ENCODE data around the gene NCKAP5. TPM values are rescaled to one million over a fixed set of nuclear protein-coding genes. Genes with fewer than 3 reads are reported as not detected.

The NCKAP5 gene
- total and polyA plus RNA-seq, 2 experiments from 2014 or later = 2.2 to 5.5 TPM

DNA sequence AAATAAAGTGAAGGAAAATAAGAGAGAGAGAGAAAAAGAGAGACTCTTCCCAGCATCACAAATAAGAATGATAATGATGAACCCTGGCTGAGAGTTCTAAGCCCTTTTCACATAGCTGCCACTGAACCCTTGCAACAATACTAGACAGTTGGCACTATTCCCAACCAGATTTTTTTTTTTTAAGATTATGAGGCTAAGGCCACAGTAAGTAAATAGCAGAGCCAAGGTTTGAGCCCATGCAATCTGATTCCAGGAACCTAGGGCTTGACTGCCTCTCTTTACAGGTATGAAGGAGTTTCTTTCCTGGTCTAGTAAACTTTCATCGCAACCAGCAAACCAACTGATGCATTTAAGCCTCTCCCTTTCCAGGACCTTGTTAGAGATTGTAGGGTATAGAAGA is 424.6 kb downstream of the NCKAP5 start:
- DNase-seq (ENCODE audit: low spot score) = no peak
- no peak for TF ChIP-seq EZH2phosphoT487 (IDR thresholded peaks at IDR 0.05; ENCODE audit: low read depth, severe bottlenecking, unreplicated experiment)
- TF ChIP-seq, protein P1, sequence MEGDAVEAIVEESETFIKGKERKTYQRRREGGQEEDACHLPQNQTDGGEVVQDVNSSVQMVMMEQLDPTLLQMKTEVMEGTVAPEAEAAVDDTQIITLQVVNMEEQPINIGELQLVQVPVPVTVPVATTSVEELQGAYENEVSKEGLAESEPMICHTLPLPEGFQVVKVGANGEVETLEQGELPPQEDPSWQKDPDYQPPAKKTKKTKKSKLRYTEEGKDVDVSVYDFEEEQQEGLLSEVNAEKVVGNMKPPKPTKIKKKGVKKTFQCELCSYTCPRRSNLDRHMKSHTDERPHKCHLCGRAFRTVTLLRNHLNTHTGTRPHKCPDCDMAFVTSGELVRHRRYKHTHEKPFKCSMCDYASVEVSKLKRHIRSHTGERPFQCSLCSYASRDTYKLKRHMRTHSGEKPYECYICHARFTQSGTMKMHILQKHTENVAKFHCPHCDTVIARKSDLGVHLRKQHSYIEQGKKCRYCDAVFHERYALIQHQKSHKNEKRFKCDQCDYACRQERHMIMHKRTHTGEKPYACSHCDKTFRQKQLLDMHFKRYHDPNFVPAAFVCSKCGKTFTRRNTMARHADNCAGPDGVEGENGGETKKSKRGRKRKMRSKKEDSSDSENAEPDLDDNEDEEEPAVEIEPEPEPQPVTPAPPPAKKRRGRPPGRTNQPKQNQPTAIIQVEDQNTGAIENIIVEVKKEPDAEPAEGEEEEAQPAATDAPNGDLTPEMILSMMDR (IDR thresholded peaks at IDR 0.05; ENCODE audit: poor library complexity) = no peak
- TF ChIP-seq EZH2 (IDR thresholded peaks at IDR 0.05; ENCODE audit: borderline replicate concordance) = no peak
- no peak overlapping the region for H3K4me3 ChIP-seq
- H3K9me2 ChIP-seq (replicated peaks; ENCODE audit: insufficient read depth) = no peaks in the 10 kb centered on the region
- WGBS (ENCODE audit: low lambda C conversion rate, missing lambda C conversion rate) = 95% methylated on average over 1 of the region's 1 CpG
- no peak overlapping the region for H3K4me2 ChIP-seq
- H3K36me3 ChIP-seq (replicated peaks; ENCODE audit: insufficient read depth, low read depth) = no peaks in the 10 kb centered on the region
- no peak overlapping the region for H3K27ac ChIP-seq
- no peaks in the 10 kb centered on the region for H3K79me2 ChIP-seq
- no peak overlapping the region for H2AFZ ChIP-seq
- H3K9me3 ChIP-seq (ENCODE audit: low read depth) = no peaks in the 10 kb centered on the region
- H3K4me1 ChIP-seq (ENCODE audit: insufficient read depth) = no peaks in the 10 kb centered on the region
- H3K27me3 ChIP-seq = no peaks in the 10 kb centered on the region
- no peaks in the 10 kb centered on the region for H4K20me1 ChIP-seq (ENCODE audit: insufficient read depth, poor library complexity, severe bottlenecking)

DNA sequence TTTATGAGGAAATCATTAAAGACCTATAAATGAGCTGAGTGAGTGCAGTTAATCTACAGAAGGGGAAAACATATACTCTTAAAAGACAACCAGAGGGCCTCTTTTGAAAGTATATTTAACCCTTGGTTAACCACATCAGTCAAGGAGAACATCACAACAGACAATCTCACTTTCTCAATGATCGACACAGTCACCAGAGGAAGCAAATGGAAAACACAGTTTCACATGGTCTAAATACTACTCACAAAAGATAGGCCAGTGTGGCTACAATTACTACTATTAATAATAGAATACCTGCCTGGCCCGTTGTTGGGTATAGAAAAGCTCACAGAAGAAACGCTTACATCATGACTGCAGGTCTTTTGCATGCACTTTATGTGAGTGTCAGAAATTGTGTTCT is 426.2 kb downstream of the NCKAP5 start:
- TF ChIP-seq, protein P1 (IDR thresholded peaks at IDR 0.05; ENCODE audit: poor library complexity) = no peak
- TF ChIP-seq EZH2phosphoT487 (IDR thresholded peaks at IDR 0.05; ENCODE audit: low read depth, severe bottlenecking, unreplicated experiment) (no peak), EZH2 (IDR thresholded peaks at IDR 0.05; ENCODE audit: borderline replicate concordance) (no peak)
- Histone ChIP-seq H3K36me3 (replicated peaks; ENCODE audit: insufficient read depth, low read depth) (no peaks in the 10 kb centered on the region), H3K4me3 (no peak overlapping the region), H3K27ac (no peak overlapping the region), H2AFZ (no peak overlapping the region), H3K79me2 (no peaks in the 10 kb centered on the region), H3K4me1 (ENCODE audit: insufficient read depth) (no peaks in the 10 kb centered on the region), H3K9me2 (replicated peaks; ENCODE audit: insufficient read depth) (no peaks in the 10 kb centered on the region), H4K20me1 (ENCODE audit: insufficient read depth, poor library complexity, severe bottlenecking) (no peaks in the 10 kb centered on the region), H3K9me3 (ENCODE audit: low read depth) (no peaks in the 10 kb centered on the region), H3K27me3 (no peaks in the 10 kb centered on the region), H3K4me2 (no peak overlapping the region)
- DNase-seq (ENCODE audit: low spot score) = no peak
- 86% methylated on average over 3 of the region's 3 CpGs for WGBS (ENCODE audit: low lambda C conversion rate, missing lambda C conversion rate)

DNA sequence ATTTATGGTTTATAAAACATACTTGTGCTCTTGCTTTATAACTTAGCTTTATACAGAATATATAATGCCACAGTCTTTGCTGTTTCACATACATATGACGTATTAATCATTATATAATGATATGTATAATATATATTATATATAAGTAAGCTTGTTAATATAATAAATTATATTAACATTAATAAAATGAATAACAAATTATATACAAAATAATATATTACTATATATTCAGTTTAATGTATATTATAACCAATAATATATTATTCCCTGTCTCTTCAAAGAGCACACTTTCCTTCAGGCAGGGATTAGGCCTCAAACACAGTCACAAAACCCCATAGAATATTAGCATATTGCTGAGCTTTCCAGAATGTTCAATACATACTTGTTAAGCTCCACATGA is 427.6 kb downstream of the NCKAP5 start:
- H3K36me3 ChIP-seq (replicated peaks; ENCODE audit: insufficient read depth, low read depth) = no peaks in the 10 kb centered on the region
- H3K4me1 ChIP-seq (ENCODE audit: insufficient read depth) = no peaks in the 10 kb centered on the region
- 100% methylated on average over 1 of the region's 1 CpG for WGBS (ENCODE audit: low lambda C conversion rate, missing lambda C conversion rate)
- H3K79me2 ChIP-seq = no peaks in the 10 kb centered on the region
- H3K4me2 ChIP-seq = no peak overlapping the region
- no peaks in the 10 kb centered on the region for H4K20me1 ChIP-seq (ENCODE audit: insufficient read depth, poor library complexity, severe bottlenecking)
- H3K9me3 ChIP-seq (ENCODE audit: low read depth) = no peaks in the 10 kb centered on the region
- DNase-seq (ENCODE audit: low spot score) = no peak
- H3K9me2 ChIP-seq (replicated peaks; ENCODE audit: insufficient read depth) = no peaks in the 10 kb centered on the region
- no peak overlapping the region for H2AFZ ChIP-seq
- no peak overlapping the region for H3K4me3 ChIP-seq
- H3K27me3 ChIP-seq = no peaks in the 10 kb centered on the region
- TF ChIP-seq EZH2phosphoT487 (IDR thresholded peaks at IDR 0.05; ENCODE audit: low read depth, severe bottlenecking, unreplicated experiment) (no peak), EZH2 (IDR thresholded peaks at IDR 0.05; ENCODE audit: borderline replicate concordance) (no peak)
- TF ChIP-seq, protein P1 (IDR thresholded peaks at IDR 0.05; ENCODE audit: poor library complexity) = no peak
- H3K27ac ChIP-seq = no peak overlapping the region
